DMS79 treated with DMSO at 0.1 percent for 48 hours (cell line): ENCODE data around the gene RNF103.
"Not testable (repeated sequence)": the region's sequence is repeated elsewhere in the genome, so short reads cannot be mapped to it uniquely, and the experiment has no call there.

Source experiments
- DNase-seq: peaks from one replicate; lab custom pipeline; 2025; lab: John Stamatoyannopoulos, UW

Gene RNF103, protein sequence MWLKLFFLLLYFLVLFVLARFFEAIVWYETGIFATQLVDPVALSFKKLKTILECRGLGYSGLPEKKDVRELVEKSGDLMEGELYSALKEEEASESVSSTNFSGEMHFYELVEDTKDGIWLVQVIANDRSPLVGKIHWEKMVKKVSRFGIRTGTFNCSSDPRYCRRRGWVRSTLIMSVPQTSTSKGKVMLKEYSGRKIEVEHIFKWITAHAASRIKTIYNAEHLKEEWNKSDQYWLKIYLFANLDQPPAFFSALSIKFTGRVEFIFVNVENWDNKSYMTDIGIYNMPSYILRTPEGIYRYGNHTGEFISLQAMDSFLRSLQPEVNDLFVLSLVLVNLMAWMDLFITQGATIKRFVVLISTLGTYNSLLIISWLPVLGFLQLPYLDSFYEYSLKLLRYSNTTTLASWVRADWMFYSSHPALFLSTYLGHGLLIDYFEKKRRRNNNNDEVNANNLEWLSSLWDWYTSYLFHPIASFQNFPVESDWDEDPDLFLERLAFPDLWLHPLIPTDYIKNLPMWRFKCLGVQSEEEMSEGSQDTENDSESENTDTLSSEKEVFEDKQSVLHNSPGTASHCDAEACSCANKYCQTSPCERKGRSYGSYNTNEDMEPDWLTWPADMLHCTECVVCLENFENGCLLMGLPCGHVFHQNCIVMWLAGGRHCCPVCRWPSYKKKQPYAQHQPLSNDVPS

DNA sequence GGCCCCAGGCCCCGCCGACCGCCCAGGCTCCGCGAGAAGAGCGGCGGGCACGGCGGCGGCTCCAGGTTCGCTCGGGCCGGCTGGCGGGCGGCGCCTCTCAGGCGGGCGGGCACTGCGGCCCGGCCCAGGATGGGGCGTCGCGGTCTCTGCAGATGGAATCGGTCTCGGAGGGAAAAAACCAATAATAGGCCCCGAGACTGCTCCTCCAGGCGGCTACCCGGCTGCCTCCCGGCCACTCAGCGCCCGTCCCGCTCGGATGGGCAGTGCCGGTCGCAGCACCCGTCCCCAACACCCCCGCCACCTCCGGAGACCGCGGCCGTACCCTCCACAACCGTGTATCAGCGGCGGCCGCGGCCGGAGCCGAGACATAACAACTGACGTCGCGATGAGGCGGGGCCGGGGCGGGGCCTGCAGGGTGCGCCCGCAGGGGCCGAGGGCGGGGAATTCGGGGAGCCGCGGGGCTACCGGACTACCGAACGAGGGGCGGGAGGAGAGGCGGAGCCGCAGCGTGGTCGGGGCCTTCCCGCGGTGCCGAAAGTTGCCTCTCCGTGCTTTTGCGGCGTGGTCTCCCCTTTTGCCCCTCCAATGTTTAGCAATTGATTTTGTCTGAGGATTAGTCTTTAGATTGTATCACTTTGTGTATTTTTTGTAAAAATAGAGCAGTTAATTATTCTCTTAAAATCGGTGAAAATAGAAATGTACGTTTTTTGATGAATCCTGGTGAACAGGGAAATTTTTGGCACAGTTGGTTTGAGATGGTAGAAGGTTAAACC, at the start of gene RNF103:
Gene RNF103 (minus strand): TSS at position 372 of the 773 bp plus-strand sequence. CDS start 979 bp downstream, outside the sequence.
- peak; percentile 80 for DNase-seq

DNA sequence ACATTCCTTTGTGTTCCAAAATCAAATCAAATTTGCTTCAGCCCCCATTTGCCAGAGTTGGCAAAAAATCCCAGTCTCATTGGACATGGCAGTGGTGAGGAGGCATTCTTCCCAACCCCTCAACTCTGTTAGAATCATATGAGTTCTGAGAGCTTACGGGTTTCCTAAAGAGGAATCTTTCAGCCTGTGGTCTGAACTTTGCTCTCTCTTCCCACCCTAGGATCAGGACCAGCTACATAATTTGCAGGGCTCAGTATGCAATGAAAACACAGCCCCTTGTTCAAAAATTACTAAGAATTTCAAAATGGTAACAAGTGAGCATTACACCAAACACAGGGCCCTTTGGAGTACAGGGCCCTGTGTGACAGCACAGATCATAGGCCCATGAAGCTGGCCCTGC, 49.3 kb upstream of the RNF103 start:
- DNase-seq: no peak

DNA sequence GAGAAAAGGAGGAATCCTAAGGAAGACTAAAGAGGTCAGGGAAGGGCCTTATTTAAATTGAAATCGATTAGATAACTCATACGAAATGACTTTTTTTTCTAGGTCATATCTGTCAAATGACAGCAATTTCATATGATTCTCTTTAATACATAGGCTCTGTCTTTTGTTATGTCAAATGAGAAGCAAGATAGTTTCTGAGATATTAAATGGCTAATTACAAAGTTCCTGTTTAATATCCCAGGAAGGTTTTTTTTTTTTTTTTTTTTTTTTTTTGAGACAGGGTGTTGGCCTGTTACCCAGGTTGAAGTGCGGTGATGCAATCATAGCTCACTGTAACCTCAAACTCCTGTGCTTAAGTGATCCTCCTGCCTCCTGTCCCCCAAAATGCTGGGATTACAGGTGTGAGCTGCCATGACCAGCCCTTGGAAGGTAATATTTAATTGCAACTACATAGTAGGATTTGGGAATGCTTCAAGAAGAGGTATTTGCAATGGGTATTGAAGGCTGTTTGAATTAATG, 48.4 kb upstream of the RNF103 start:
- no peak for DNase-seq

DNA sequence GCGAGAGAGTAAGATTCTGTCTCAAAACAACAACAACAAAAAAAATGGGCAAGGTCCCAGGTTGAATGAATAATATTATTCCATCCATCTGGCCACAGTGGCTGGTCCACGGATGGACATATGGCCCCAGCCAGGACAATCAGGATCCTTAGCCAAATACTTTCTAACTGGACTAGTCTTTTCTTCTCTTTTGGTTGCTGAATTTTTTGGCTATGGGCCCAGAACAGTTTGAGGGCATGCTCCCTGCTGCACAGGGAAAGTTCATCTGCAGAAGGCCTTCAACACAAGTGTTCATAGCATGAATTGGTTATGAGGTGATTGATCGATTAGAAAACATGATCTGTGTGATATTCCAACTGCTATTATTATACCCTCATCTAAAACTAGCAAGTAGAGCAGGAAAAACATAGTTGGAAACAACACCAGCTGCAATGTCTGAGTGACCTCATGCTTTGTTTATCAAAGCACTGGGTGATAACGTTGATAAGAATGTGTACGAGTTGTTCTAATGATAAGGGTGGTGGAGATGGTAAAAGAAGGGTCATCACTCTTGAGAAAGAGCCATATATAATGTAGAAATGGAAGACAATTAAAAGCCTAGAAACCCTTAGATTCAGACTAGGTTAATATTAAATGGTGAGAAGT, 47.8 kb upstream of the RNF103 start:
- DNase-seq: no peak

DNA sequence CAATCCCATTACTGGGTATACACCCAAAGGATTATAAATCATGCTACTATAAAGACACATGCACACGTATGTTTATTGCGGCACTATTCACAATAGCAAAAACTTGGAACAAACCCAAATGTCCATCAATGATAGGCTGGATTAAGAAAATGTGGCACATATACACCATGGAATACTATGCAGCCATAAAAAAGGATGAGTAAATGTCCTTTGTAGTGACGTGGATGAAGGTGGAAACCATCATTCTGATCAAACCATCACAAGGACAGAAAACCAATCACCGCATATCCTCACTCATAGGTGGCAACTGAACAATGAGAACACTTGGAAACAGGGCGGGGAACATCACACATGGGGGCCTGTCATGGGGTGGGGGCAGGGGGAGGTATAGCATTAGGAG, 45.7 kb upstream of the RNF103 start:
- DNase-seq: not testable (repeated sequence)

DNA sequence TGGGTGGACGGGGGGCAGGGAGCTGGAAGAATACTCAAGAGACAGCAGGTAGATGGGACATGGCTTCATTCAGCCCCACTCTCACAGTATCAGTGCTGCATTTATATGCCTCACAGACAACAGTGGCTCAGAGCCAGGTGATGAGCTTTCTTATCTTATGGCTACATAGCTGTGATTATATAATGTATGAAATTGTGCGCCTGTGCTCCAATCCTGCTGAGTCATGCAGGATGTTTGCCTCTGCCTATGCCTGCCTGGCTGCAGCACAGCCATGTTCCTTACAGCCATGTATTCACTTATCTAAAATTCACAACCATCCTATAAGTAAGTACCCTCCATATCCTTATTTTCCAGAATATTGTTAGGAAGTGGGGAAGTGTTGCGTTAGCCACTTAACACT, 37.7 kb upstream of the RNF103 start:
- DNase-seq: no peak

DNA sequence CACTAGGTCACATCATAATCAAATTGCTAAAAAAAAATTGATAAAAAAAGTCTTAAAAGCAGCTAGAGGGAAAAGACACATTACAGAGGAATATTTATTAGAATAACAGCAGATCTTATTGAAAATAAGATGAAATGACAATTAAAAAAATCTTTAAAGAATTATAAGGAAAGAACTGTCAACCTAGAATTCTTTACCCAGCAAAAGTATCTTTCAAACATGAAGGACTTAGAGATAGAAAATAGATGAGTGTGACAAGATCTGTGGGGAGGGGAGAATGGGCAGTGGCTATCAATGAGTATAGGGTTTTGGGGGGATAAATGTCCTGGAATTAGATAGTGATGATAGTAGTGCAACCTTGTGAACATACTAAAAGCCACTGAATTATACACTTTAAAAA, 26.5 kb upstream of the RNF103 start:
- DNase-seq: no peak

DNA sequence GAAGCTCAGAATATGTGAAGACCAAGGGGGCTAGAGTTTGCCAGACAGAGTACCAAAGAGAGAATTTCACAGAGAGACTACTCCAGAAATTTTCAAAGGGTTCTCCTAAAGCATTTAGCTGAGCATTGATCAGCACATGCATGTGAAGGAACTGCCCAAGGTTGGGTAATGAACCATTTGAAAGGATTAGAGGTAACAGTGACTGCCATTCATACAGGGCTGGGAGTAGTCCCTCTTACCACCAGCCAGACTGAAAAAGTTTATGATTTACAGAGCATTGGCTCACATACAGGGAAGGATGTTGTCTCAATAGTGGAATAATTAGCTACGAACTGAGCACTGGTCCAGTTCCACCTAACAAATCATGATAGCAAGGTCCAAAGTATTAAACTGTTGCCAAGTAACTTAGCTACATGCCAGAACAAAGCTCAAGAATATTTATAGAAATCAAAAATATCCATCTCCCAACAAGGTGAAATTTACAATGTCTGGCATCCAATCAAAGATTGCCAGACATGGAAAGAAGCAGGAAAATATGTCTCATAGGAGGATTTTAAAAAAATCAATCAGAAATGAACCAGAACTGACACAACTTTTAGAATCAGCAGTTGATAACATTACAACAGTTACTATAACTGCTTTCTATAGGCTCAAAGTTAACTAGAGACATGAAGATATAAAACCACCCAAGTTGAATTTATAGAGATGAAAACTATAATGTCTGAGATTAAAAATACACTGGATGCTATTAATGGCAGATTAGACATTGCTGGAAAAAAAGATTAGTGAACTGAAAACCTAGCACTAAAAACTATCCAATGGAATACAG, 25.7 kb upstream of the RNF103 start:
- DNase-seq: no peak

DNA sequence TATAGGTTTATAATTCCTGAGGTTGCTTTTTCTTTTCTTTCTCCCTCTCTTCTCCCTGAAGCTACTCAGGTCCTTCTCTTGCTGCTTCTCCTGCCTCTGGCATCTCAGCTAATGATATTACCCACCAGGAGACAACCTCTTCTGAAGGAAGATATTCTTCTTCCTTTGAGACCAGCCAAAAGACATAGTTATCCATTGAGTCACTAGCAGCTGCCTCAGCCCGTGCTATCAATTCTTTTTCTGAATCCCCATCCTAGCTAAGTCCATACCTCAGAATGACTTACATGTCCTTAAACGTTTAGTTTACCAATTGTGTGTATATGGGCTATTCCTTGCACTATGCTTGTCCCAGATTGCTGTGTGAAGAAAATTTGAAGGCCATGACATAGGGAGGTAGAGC, 25.0 kb upstream of the RNF103 start:
- DNase-seq: no peak

DNA sequence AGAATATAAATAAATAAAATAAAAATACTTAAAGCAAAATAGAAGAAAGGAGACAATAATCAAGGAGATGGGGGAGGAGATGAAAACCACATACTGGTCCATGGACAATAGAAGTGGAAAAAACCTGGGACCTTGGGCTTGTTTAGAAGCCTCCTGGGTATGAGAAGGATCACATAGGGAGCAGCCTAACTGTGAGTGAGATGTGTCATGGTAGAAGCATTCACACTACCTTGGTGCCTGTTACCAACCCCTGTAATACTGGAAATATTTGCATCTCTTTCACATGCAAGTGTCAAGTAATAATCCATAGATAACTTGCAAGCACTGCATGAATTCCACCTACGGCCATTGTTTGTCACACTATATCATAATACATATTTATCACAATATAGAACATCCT, 23.2 kb upstream of the RNF103 start:
- no peak for DNase-seq

DNA sequence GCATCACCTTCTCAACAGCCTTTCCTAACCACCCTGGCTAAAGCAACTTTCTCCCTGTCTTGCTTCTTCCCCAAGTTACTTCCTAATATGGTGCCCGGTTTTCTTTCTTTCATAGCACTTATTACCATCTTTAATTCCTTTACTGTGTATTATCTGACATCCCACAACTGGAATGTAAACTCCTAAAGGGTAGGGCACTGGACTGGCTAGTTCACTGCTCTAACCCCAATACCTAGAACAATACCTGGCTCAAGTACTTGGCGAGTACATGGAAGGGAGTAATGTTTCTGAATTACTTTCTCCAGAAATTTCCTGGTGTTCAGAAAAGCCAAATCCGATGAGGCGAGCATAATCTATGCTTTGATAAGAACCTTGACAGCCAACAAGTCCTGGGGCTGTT, 22.7 kb upstream of the RNF103 start:
- no peak for DNase-seq

DNA sequence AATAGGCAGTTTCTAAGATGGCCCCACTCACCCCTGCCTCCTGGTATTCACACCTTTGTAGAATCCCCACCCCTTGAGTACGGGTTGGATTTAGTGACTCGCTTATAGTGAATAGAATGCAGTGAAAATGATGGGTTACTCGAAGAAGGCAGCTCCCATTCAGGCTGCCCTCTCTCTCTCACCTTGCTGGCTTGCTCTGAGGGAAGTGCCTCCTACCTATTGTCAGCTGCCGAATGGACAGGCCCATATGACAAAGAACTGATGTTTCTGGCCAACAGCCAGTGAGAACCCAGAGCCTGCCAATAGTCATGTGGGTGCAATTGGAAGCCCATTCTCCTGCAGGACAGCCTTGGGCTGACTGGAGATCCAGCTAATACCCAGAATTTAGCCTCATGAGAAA, 22.1 kb upstream of the RNF103 start:
- no peak for DNase-seq

DNA sequence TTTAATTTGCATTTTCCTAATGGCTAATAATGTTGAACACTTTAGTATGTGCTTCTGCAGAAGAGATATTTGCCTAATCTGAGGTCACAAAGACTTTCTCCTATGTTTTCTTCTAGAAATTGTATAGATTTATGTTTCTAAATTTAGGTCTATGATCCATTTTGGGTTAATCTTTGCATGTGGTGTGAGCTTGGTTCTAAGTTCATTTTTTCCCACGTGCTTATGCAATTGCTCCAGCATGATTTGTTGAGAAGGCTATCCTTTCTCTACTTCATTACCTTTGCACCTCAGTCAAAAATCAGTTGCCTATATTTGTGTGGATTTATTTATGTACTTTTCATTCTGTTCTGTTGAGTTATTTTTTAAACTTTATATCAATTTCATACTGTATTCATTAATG, 15.0 kb upstream of the RNF103 start:
- no peak for DNase-seq

DNA sequence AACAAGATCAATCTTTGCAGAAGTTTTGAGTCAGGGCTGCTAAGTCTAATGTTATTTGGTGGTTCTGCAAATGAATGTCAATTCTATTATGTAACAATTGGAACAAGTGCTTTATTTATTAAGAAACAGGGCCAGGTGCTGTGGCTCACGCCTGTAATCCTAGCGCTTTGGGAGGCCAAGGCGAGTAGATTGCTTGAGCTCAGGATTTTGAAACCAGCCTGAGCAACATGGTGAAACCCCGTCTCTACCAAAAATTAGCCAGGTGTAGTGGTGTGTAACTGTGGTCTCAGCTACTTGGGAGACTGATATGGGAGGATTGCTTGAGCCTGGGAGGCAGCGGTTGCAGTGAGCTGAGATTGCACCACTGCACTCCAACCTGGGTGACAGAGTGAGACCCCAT, 13.2 kb upstream of the RNF103 start:
- no peak for DNase-seq

DNA sequence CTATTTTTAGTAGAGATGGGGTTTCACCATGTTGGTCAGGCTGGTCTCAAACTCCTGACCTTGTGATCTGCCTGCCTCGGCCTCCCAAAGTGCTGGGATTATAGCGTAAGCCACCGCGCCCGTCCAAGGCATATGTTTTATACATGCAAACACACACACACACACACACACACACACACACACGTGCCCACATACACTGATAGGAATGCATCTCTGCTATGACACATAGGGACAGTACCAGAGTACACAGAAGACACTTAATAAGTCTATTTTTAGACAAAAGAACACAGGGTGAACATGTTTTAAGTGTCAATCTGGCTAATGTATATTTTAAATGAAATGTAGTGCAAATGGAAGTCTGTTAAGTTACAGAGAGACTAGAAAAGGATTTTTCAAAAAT, 10.7 kb upstream of the RNF103 start:
- no peak for DNase-seq

DNA sequence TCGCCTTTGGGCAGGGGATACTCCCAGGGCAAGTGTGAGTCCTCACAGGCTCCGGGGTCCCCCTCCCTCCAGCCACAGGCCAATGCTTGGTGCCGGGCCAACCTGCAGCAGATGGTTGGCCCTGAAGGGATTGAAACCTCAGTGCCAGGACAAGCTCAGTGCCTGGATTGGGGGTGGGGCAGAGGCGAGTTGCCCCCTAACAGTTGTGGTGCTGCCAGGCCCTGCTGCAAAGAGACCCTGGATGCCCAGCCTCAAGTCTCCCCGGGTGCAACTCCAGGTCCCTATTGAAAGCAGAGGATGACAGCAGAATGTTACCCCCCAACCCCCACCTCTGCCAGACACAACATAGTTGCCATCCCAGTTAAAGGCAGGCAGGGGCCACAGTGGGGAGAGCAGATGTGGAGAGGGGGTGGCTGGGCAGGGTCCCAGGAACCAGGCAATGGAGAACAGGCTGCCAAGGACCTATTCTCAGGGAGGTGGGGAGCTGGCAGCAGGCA, 9.5 kb upstream of the RNF103 start:
- no peak for DNase-seq

DNA sequence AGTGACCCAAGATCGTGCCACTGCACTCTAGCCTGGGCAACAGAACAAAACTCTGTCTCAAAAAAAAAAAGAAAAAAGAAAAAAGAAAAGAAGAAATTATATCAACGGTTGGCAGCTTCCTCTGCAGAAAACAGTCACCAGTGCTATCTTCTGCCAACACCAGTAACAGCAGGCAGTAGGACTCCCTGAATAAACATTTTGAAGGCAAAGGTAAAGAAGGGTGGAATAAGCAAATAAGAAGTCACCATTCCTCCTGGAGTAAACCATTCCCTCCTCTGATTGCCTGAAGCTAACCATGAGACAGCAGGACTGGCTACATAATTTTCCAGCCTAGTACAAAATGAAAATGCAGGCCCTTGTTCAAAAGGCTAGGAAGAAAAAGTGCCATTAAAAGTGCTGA, 9.0 kb upstream of the RNF103 start:
- DNase-seq: no peak

DNA sequence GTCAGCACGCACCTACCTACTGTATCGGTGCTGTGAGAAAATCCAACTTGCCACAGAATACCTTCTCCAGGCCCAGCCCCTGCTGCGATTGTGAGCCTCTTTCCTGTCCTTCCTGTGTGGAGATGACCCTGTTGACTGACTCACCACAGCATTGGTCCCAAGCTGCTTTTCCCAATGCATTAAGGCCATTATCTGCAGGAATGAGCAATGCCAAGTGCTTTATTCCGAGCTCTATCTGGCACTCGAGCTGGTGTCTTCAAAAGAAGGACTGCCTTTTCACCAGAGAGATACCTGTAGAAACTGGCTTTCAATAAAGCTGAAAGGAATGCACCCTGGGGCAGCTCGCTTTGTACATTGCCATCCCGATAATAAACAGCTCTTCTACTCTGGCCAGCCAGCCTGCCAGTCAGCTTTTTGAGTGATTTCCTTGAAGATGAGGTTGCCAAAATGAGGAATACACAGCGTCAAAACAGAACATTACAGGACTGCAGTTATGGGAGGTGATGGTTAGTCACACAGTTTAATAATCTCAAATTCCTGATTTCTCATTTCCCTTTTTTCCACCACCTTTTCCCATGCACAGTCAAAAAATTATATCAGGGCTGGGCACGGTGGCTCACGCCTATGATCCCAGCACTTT, 8.3 kb upstream of the RNF103 start:
- DNase-seq: no peak

DNA sequence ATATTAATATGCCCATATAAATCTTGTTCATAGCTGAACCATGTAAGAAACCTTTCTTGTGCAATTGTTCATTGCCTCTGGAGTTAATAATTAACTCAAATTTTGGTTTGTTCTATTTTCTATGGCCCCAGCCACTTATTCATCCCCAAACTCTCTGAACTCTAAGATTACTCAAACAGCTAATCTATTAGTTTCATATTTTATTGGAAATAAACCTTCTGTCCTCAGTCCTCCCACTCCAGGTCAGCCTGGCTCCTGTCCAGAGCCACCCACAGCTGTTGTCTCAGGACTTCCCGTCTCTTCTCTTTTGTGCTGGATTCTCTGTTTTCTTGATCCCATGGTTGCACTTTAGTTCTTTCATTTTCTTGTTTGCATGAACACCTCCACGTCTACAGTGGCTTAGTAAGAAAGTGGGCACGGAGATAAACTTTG, 4.4 kb upstream of the RNF103 start:
- no peak for DNase-seq

DNA sequence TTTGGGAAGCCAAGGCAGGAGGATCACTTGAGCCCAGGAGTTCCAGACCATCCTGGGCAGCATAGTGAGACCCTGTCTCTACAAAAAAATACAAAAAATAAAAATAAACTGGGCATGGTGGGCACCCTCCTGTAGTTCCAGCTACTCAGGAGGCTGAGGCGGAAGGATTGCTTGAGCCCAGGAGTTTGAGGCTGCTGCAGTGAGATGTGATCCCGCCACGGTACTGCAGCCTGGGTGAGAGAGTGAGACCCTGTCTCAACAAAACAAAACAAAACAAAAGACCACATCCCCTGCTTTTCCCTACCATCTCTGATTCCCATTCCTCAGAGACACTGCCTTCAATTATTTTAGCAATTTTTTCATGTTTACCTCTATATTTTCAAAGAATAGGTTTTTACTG, 3.9 kb upstream of the RNF103 start:
- DNase-seq: no peak

DNA sequence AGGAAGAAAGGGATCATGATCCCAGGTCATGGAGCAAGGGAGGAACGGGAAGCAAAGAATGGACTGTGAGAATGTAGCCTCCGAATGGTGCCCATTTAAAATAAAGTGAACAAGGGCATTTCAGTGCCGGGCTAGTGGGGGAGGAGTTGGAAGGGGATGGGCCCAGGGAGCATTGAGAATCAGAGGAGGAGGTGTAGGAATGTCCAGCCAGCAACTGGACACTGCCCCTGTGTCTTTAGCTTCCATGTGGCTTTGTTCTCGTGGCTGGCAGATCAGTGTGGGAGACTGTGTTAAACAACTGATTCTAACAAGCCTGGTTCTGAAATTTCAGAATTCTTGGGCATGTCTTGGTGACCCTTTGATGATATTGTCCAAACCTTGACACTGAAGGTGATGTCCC, 1.4 kb upstream of the RNF103 start:
- DNase-seq: no peak
